IPS-18a (cell line): ENCODE measurements around the gene WDR7.

ENCODE experiments used
- H3K27ac ChIP-seq: one replicate; pipeline ENCODE4 v1.5.1; 2013; ENCODE audit warnings: low read length
- H3K27me3 ChIP-seq: one replicate; pipeline ENCODE4 v1.6.1; 2013; ENCODE audit warnings: mild to moderate bottlenecking, low read length; ENCODE audit not compliant: control insufficient read depth, insufficient read depth
- H3K36me3 ChIP-seq: one replicate; pipeline ENCODE4 v1.6.1; 2013; ENCODE audit warnings: low read depth, low read length; ENCODE audit not compliant: control insufficient read depth
- H3K4me1 ChIP-seq: one replicate; pipeline ENCODE4 v1.6.1; 2013; ENCODE audit warnings: low read depth, low read length; ENCODE audit not compliant: control insufficient read depth
- H3K4me3 ChIP-seq: one replicate; pipeline ENCODE4 v1.5.1; 2013; ENCODE audit warnings: low read length
- H3K9ac ChIP-seq: one replicate; pipeline ENCODE4 v1.6.1; 2013; ENCODE audit warnings: mild to moderate bottlenecking, low read length, moderate library complexity
- H3K9me3 ChIP-seq: one replicate; pipeline ENCODE4 v1.6.1; 2013; ENCODE audit warnings: low read depth, low read length; ENCODE audit not compliant: control insufficient read depth

The WDR7 gene

DNA sequence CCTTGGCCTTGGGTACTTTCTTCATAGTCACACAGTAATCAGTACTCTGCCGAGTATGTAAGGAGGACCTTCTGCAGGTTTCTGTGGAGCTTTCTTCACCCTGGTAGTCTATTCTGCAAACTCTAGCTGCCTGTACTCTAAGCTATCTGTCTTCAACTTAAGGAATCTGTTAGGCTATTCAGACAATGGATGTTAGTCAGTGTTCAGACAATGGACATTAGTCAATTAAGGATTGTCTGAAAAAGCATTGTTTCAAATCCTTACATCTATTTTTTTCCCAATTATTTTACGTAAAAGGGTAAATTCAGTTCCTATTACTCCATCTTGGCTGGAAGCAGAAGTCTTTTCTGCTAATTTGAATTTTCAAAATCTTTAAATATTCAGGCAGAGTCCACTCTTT is 75.7 kb downstream of the WDR7 start:
- no peak overlapping the region for H3K27ac ChIP-seq
- no peaks in the 10 kb centered on the region for H3K4me1 ChIP-seq
- no peaks in the 10 kb centered on the region for H3K36me3 ChIP-seq
- H3K27me3 ChIP-seq = no peaks in the 10 kb centered on the region
- H3K9me3 ChIP-seq = no peaks in the 10 kb centered on the region
- no peak overlapping the region for H3K4me3 ChIP-seq
- H3K9ac ChIP-seq = no peak overlapping the region

DNA sequence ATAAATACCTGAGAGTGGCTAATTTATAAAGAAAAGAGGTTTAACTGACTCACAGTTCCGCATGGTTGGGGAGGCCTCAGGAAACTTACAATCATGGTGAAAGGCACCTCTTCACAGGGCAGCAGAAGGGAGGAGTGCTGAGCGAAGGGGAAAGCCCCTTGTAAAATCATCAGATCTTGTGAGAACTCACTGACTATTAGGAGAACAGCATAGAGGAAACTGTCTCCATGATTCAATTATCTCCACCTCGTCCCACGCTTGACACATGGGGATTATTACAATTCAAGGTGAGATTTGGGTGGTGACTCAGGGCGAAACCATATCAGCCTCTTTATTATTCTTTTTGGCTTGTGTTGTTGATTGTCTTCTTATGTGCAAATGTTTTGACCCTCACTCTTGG is 76.2 kb downstream of the WDR7 start:
- no peak overlapping the region for H3K4me3 ChIP-seq
- no peak overlapping the region for H3K9ac ChIP-seq

DNA sequence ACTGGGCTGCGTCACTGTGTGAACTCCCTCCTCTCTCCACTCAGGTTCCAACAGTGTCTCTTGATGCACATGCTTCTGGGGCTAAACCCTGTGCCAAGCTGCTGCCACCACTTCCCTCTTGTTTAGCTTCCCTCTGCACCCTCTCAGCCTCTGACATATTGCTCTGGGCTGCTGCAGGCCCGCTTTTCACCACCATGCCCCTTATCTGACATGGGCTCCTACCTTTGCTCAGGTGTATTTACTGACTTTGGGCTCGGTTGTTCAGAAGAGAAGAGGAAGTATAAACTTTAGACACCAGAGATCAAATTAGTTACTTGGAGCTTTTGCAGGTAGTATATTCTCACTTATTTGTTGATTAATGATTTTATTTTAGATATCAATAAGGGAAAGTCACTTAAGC is 77.6 kb downstream of the WDR7 start:
- Histone ChIP-seq H3K4me1 (no peaks in the 10 kb centered on the region), H3K9ac (no peak overlapping the region), H3K4me3 (no peak overlapping the region), H3K27ac (no peak overlapping the region), H3K36me3 (no peaks in the 10 kb centered on the region), H3K27me3 (no peaks in the 10 kb centered on the region), H3K9me3 (no peaks in the 10 kb centered on the region)

More for the DNA sequence above, 76.2 kb downstream of the WDR7 start:
- no peaks in the 10 kb centered on the region for H3K4me1 ChIP-seq
- H3K27me3 ChIP-seq = no peaks in the 10 kb centered on the region
- H3K9me3 ChIP-seq = no peaks in the 10 kb centered on the region
- no peak overlapping the region for H3K27ac ChIP-seq
- H3K36me3 ChIP-seq = no peaks in the 10 kb centered on the region

DNA sequence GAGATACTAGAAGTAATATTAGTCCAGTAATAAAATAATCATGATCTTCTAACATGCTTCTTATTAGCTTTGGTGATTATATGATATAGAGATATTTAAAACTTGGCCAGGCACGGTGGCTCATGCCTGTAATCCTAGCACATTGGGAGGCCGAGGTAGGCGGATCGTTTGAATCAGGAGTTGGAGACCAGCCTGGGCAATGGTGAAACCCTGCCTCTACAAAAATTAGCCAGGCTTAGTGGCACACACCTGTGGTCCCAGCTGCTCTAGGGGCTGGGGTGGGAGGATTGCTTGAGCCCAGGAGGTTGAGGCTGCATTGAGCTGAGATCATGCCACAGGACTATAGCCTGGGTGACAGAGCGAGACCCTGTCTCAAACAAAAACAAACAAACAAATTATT is 87.0 kb downstream of the WDR7 start:
- no peaks in the 10 kb centered on the region for H3K27me3 ChIP-seq
- no peak overlapping the region for H3K9ac ChIP-seq
- no peaks in the 10 kb centered on the region for H3K36me3 ChIP-seq
- no peak overlapping the region for H3K27ac ChIP-seq
- H3K9me3 ChIP-seq = no peaks in the 10 kb centered on the region
- H3K4me3 ChIP-seq = no peak overlapping the region
- H3K4me1 ChIP-seq = no peaks in the 10 kb centered on the region

DNA sequence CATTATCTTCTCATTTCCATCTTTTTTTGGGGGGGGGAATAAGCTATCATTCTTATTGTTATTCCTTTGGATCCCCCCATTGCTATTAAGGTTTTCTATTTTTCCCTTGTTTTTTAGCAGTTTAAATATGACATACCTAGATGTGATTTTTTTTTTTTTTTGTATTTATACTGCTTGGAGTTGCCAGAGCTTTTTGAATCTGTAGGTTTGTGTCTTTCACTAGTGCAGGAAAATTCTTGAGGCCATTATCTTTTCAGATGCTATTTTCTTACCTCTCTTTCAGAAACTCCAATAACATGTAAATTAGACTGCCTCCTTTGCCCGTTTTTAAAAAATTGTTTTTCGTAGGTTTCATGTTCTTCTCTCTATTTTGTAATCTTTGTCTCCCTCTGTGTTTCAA is 88.6 kb downstream of the WDR7 start:
- H3K4me3 ChIP-seq = no peak overlapping the region
- no peaks in the 10 kb centered on the region for H3K4me1 ChIP-seq
- H3K9ac ChIP-seq = no peak overlapping the region
- H3K36me3 ChIP-seq = no peaks in the 10 kb centered on the region
- no peak overlapping the region for H3K27ac ChIP-seq
- H3K9me3 ChIP-seq = no peaks in the 10 kb centered on the region
- H3K27me3 ChIP-seq = no peaks in the 10 kb centered on the region

DNA sequence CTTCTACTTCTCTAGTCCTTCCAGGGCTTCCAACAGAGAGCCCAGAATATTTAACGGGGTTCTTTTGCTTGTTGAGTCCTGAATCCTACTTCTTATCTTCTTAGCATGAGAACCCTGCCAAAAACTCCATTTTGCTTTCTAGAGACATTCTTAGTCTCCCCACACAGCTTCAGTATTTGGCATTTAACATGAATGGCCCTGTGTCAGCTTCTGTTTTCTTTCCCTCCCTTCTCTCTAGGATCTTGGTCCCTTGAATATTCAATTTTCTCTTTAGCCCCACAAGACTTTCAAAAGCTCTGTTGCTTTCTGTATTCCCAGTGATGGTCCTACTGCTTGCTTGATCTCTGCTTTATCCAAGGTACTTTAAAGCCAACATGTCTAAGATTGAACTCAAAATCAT is 89.5 kb downstream of the WDR7 start:
- Histone ChIP-seq H3K27me3 (no peaks in the 10 kb centered on the region), H3K27ac (no peak overlapping the region), H3K36me3 (no peaks in the 10 kb centered on the region), H3K9me3 (no peaks in the 10 kb centered on the region), H3K4me3 (no peak overlapping the region), H3K9ac (no peak overlapping the region), H3K4me1 (no peaks in the 10 kb centered on the region)

DNA sequence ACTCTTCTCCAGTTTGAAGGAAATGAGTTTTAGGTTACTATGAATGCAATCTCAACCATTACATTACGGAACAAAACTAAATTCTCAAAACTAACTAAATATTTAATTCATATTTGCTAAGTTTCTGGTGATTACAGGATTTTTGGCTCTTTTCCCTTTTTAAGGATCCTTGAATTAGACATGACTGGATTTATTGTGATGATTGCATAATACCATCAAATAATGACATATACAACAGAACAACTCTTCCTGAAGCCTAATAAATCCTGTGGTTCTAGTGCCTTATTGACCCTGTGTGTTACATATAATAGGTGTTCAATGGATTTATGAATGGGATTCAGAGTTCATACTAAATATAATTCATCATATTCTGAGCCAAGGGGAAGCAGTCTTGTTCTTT is 90.5 kb downstream of the WDR7 start:
- Histone ChIP-seq H3K4me1 (no peaks in the 10 kb centered on the region), H3K36me3 (no peaks in the 10 kb centered on the region), H3K27ac (no peak overlapping the region), H3K9me3 (no peaks in the 10 kb centered on the region), H3K9ac (no peak overlapping the region), H3K27me3 (no peaks in the 10 kb centered on the region), H3K4me3 (no peak overlapping the region)

DNA sequence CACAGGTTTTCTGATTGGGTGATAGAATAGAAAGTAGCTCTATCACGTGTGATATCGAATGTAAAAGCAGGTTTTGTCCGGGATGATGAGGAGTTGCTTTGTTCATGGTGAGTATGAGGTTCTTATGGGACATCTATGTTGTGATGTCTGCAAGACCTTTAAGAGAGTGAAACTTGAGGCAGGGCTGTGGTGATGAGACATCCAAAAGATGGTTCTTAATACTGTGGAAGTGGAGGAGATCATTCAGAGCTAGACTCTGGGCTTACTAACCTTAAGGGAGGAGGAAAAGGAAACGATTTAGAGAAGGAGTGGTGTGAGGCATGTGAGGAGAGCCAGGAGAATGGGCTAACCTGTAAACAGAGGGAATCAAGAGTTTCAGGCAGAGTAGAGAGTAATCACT is 92.0 kb downstream of the WDR7 start:
- H3K9me3 ChIP-seq = no peaks in the 10 kb centered on the region
- no peak overlapping the region for H3K9ac ChIP-seq
- no peak overlapping the region for H3K27ac ChIP-seq
- H3K4me3 ChIP-seq = no peak overlapping the region
- no peaks in the 10 kb centered on the region for H3K36me3 ChIP-seq
- no peaks in the 10 kb centered on the region for H3K27me3 ChIP-seq
- no peaks in the 10 kb centered on the region for H3K4me1 ChIP-seq

DNA sequence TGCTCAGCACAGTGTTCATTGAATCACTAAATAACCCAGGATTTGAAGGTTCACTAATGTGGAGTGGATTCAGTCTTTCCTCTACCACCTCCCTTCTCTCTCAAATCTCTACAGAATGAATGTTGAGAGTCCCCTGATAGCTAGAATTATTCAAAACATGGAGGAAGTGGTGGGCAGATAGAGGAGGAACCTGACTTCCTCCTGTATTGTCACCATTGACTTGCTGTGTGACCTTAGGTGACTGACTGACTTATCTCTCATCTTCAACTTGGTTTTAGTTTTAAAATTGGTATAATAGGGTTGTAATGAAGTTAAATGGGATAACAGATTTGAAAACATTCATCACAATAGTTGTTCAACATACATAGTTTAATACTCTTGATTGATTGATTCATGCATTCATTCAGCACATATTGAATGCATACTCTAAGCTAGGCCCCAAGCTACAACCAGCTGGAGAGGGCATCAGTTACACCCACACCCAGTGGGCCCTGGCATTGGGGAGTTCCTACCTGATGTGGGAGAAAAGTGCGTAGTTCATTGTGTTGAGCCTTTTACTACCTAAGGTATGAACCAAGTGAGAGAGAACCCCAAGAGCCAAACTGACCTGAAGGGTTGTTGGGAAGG is 96.0 kb downstream of the WDR7 start:
- Histone ChIP-seq H3K4me3 (no peak overlapping the region), H3K27me3 (no peaks in the 10 kb centered on the region), H3K9ac (no peak overlapping the region), H3K4me1 (no peaks in the 10 kb centered on the region), H3K9me3 (no peaks in the 10 kb centered on the region), H3K27ac (no peak overlapping the region), H3K36me3 (no peaks in the 10 kb centered on the region)

DNA sequence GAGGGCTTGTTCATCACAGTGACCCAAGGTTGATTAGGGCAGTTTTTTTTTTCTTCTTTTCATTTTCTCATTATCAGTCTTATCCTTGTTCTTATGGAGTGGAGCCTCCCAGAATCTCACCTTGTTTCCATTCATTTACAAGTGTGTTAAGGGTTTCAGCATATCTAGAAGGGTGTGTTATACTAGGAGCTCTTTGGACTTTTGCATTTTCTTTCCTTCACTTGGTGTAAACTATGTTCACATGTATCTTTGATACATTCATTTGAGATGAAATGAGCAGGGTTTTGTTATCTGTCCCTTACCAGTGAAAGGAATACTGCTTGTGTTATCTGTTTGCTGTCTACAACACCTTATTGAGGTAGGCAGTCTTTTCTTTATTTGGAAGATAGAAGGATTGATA is 96.7 kb downstream of the WDR7 start:
- Histone ChIP-seq H3K27me3 (no peaks in the 10 kb centered on the region), H3K4me3 (no peak overlapping the region), H3K36me3 (no peaks in the 10 kb centered on the region), H3K27ac (no peak overlapping the region), H3K4me1 (no peaks in the 10 kb centered on the region), H3K9ac (no peak overlapping the region), H3K9me3 (no peaks in the 10 kb centered on the region)

DNA sequence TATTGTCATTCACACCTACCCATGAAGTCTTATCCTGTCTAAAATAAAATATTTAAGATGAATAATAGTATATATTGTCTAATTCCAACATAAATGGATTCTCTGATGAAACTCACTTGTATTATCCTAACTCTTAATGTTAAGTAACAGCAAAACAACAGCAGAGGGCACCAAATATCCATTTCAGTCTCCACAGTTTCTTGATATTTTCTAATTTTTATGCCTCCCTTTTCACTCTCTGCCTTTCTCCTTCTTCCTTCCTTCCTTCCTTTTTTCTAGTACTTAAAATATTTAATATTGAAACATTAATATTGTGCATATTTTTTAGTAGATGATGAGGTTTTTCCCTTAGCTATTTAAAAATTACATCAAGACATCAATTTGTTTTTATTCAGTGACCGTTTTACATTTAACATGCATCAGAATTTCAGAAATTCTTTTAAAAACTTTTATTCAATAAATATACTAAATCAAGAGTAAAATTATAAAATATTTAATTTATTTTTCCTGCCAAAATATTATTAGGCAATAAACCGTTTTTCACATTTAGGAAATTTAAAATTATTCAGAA is 97.6 kb downstream of the WDR7 start:
- Histone ChIP-seq H3K4me1 (no peaks in the 10 kb centered on the region), H3K36me3 (no peaks in the 10 kb centered on the region), H3K27ac (no peak overlapping the region), H3K4me3 (no peak overlapping the region), H3K9me3 (no peaks in the 10 kb centered on the region), H3K9ac (no peak overlapping the region), H3K27me3 (no peaks in the 10 kb centered on the region)

DNA sequence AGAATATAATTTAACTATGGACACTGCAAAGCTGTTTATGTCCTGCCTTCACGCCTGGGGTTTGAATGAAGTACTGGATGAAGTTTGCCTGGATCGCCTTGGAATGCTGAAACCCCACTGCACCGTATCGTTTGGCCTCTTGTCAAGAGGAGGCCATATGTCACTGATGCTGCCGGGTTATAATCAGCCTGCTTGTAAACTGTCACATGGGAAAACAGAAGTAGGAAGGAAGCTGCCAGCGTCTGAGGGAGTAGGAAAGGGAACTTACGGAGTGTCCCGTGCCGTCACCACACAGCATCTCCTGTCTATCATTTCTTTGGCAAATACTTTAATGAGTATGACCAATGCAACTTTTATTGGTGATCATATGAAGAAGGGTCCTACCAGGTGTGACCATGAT is 105.8 kb downstream of the WDR7 start:
- Histone ChIP-seq H3K4me1 (no peaks in the 10 kb centered on the region), H3K27ac (no peak overlapping the region), H3K27me3 (no peaks in the 10 kb centered on the region), H3K9ac (no peak overlapping the region), H3K4me3 (no peak overlapping the region), H3K9me3 (no peaks in the 10 kb centered on the region), H3K36me3 (no peaks in the 10 kb centered on the region)
